ENCODE data around the gene PTGFRN.
"Not testable (repeated sequence)": the region's sequence is repeated elsewhere in the genome, so short reads cannot be mapped to it uniquely, and the experiment has no call there.

PTGFRN gene

DNA sequence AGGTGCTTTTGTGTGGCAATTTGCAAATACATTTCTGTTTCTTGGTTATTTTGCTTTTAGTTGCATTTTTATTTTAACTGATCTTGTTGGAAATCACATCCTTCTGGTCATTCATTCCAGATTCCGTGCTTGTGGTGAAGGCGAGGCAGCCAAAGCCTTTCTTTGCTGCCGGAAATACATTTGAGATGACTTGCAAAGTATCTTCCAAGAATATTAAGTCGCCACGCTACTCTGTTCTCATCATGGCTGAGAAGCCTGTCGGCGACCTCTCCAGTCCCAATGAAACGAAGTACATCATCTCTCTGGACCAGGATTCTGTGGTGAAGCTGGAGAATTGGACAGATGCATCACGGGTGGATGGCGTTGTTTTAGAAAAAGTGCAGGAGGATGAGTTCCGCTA is 57.1 kb downstream of the PTGFRN start:
- no peaks in the 10 kb centered on the region for H3K9me3 ChIP-seq (ENCODE audit: control insufficient read depth, low read length)
- H3K27ac ChIP-seq (ENCODE audit: insufficient read depth, low read depth, low read length, poor library complexity, severe bottlenecking): no peak overlapping the region
- 96 to 97% methylated on average over 11 of the region's 11 CpGs for WGBS, 2 experiments
- H3K4me1 ChIP-seq (ENCODE audit: control insufficient read depth, insufficient read depth, low read length): peaks cover 4% of the 10 kb centered on the region
- no peaks in the 10 kb centered on the region for H3K27me3 ChIP-seq (ENCODE audit: control insufficient read depth, insufficient read depth, low read length, poor library complexity, severe bottlenecking)
- peaks cover 4% of the 10 kb centered on the region for H3K36me3 ChIP-seq (ENCODE audit: control insufficient read depth, insufficient read depth, low read length)
- H3K4me3 ChIP-seq (ENCODE audit: insufficient read depth, low read depth, low read length): no peak overlapping the region

DNA sequence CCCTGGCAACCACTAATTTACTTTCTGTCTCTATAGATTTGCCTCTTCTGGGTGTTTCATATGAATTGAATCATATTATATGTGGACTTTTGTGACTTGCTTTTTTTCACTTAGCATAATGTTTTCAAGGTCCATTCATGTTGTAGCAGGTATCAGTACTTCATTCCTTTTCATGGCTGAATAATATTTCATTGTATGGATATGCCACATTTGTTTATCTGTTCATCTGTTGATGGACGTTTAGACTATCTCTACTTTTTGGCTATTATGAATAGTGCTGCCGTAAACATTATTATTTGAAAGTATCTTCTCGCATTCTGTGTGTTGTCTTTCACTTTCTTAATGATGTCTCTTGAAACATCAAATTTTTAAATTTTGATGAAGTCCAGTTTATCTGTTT is 59.0 kb downstream of the PTGFRN start:
- Histone ChIP-seq H3K4me1 (ENCODE audit: control insufficient read depth, insufficient read depth, low read length) (peaks cover 8% of the 10 kb centered on the region), H3K36me3 (ENCODE audit: control insufficient read depth, insufficient read depth, low read length) (peaks cover 4% of the 10 kb centered on the region), H3K4me3 (ENCODE audit: insufficient read depth, low read depth, low read length) (no peak overlapping the region), H3K27me3 (ENCODE audit: control insufficient read depth, insufficient read depth, low read length, poor library complexity, severe bottlenecking) (no peaks in the 10 kb centered on the region), H3K9me3 (ENCODE audit: control insufficient read depth, low read length) (no peaks in the 10 kb centered on the region), H3K27ac (ENCODE audit: insufficient read depth, low read depth, low read length, poor library complexity, severe bottlenecking) (no peak overlapping the region)
- WGBS, 2 experiments: 70 to 83% methylated on average over 1 to 3 of the region's 3 CpGs

GRCh38 chr1:116971258-116971860 is 61.6 kb downstream of the PTGFRN start:
- Histone ChIP-seq H3K27me3 (ENCODE audit: control insufficient read depth, insufficient read depth, low read length, poor library complexity, severe bottlenecking) (no peaks in the 10 kb centered on the region), H3K4me1 (ENCODE audit: control insufficient read depth, insufficient read depth, low read length) (peaks cover 8% of the 10 kb centered on the region), H3K9me3 (ENCODE audit: control insufficient read depth, low read length) (no peaks in the 10 kb centered on the region), H3K4me3 (ENCODE audit: insufficient read depth, low read depth, low read length) (no peak overlapping the region), H3K36me3 (ENCODE audit: control insufficient read depth, insufficient read depth, low read length) (peaks cover 7% of the 10 kb centered on the region), H3K27ac (ENCODE audit: insufficient read depth, low read depth, low read length, poor library complexity, severe bottlenecking) (no peak overlapping the region)
- 77 to 84% methylated on average over 4 of the region's 4 CpGs for WGBS, 2 experiments

DNA sequence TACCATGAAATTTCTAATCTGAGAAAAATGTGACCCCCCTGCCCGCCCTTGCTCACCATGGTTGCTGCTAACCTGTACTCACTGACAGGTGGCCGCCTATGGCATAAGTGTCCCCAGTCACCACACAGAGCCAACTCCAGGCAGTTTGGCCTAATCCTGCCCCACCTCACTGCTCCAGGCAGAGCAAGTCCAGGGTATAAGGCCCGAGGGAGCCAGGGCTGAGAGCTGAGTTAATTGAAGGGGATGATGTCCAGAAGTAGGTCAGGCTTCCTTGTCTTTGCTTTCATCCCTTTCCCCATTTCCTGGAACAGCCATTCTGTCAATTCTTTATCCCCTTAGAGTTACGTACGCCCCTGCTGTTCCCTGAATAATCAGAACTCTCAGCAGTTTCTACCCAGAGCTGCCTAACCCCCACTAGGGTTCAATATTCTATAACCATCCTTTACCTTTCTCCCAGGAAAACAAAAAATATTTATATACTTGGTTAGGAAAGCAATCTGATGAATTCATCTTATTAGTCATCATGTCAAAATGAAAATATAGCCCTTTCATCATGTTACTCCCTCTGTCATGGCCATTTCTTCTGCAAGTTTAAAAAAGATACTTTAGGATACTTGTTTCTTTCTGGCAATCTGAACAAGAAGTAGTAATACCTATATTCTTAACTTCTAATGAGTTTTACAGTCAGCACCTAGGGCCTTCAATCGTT is 62.4 kb downstream of the PTGFRN start:
- no peaks in the 10 kb centered on the region for H3K27me3 ChIP-seq (ENCODE audit: control insufficient read depth, insufficient read depth, low read length, poor library complexity, severe bottlenecking)
- WGBS, 2 experiments: 88 to 89% methylated on average over 6 of the region's 6 CpGs
- no peak overlapping the region for H3K27ac ChIP-seq (ENCODE audit: insufficient read depth, low read depth, low read length, poor library complexity, severe bottlenecking)
- no peaks in the 10 kb centered on the region for H3K9me3 ChIP-seq (ENCODE audit: control insufficient read depth, low read length)
- peaks cover 7% of the 10 kb centered on the region for H3K36me3 ChIP-seq (ENCODE audit: control insufficient read depth, insufficient read depth, low read length)
- no peak overlapping the region for H3K4me3 ChIP-seq (ENCODE audit: insufficient read depth, low read depth, low read length)
- H3K4me1 ChIP-seq (ENCODE audit: control insufficient read depth, insufficient read depth, low read length): peaks cover 8% of the 10 kb centered on the region

- 97 to 100% methylated on average over 2 of the region's 2 CpGs for WGBS, 2 experiments
- H3K27me3 ChIP-seq (ENCODE audit: control insufficient read depth, insufficient read depth, low read length, poor library complexity, severe bottlenecking): no peaks in the 10 kb centered on the region
Measured at GRCh38 chr1:116972674-116973030, 62.9 kb downstream of the PTGFRN start.

DNA sequence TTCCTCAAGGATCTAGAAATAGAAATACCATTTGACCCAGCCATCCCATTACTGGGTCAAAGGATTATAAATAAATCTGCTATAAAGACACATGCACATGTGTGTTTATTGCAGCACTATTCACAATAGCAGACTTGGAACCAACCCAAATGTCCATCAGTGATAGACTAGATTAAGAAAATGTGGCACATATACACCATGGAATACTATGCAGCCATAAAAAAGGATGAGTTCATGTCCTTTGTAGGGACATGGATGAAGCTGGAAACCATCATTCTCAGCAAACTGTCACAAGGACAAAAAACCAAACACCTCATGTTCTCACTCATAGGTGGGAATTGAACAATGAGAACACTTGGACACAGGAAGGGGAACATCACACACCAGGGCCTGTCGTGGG is 70.6 kb downstream of the PTGFRN start:
- not testable (repeated sequence) for H3K4me1 ChIP-seq (ENCODE audit: control insufficient read depth, insufficient read depth, low read length); H3K27ac ChIP-seq (ENCODE audit: insufficient read depth, low read depth, low read length, poor library complexity, severe bottlenecking); H3K4me3 ChIP-seq (ENCODE audit: insufficient read depth, low read depth, low read length); H3K27me3 ChIP-seq (ENCODE audit: control insufficient read depth, insufficient read depth, low read length, poor library complexity, severe bottlenecking); H3K9me3 ChIP-seq (ENCODE audit: control insufficient read depth, low read length); H3K36me3 ChIP-seq (ENCODE audit: control insufficient read depth, insufficient read depth, low read length)
- WGBS, 2 experiments: 70 to 100% methylated on average over 1 of the region's 1 CpG

More at GRCh38 chr1:116972674-116973030, 62.9 kb downstream of the PTGFRN start:
- peaks cover 7% of the 10 kb centered on the region for H3K36me3 ChIP-seq (ENCODE audit: control insufficient read depth, insufficient read depth, low read length)
- no peak overlapping the region for H3K27ac ChIP-seq (ENCODE audit: insufficient read depth, low read depth, low read length, poor library complexity, severe bottlenecking)
- H3K4me3 ChIP-seq (ENCODE audit: insufficient read depth, low read depth, low read length): no peak overlapping the region
- no peaks in the 10 kb centered on the region for H3K9me3 ChIP-seq (ENCODE audit: control insufficient read depth, low read length)
- H3K4me1 ChIP-seq (ENCODE audit: control insufficient read depth, insufficient read depth, low read length): peaks cover 8% of the 10 kb centered on the region

DNA sequence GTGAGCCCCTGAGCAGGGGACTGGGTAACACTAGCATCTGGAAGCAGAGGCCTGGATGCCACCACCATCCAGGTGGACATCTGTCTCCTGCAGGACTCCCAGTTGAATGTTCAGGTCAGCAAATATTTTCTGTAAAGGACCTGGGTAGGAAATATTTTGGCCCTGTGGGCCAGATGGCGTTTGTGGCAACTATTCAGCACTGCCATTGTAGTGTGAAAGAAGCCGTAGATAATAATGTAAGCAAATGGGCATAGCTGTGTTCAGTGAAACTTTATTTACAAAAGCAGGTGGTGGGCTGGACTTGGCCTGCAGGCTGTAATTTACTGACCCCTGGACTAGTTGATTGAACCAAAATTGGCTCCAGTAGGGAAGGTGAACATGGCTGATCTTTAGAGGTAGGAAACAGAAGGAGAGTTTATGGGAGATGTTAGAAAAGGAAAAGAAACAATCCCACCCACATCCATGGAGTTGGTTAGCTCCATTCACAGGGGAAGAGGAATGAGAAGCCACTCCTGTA is 71.9 kb downstream of the PTGFRN start:
- Histone ChIP-seq H3K4me1 (ENCODE audit: control insufficient read depth, insufficient read depth, low read length) (no peaks in the 10 kb centered on the region), H3K27me3 (ENCODE audit: control insufficient read depth, insufficient read depth, low read length, poor library complexity, severe bottlenecking) (no peaks in the 10 kb centered on the region), H3K27ac (ENCODE audit: insufficient read depth, low read depth, low read length, poor library complexity, severe bottlenecking) (no peak overlapping the region), H3K9me3 (ENCODE audit: control insufficient read depth, low read length) (no peaks in the 10 kb centered on the region), H3K36me3 (ENCODE audit: control insufficient read depth, insufficient read depth, low read length) (no peaks in the 10 kb centered on the region), H3K4me3 (ENCODE audit: insufficient read depth, low read depth, low read length) (no peak overlapping the region)
- WGBS, 2 experiments: 94 to 97% methylated on average over 2 of the region's 2 CpGs

DNA sequence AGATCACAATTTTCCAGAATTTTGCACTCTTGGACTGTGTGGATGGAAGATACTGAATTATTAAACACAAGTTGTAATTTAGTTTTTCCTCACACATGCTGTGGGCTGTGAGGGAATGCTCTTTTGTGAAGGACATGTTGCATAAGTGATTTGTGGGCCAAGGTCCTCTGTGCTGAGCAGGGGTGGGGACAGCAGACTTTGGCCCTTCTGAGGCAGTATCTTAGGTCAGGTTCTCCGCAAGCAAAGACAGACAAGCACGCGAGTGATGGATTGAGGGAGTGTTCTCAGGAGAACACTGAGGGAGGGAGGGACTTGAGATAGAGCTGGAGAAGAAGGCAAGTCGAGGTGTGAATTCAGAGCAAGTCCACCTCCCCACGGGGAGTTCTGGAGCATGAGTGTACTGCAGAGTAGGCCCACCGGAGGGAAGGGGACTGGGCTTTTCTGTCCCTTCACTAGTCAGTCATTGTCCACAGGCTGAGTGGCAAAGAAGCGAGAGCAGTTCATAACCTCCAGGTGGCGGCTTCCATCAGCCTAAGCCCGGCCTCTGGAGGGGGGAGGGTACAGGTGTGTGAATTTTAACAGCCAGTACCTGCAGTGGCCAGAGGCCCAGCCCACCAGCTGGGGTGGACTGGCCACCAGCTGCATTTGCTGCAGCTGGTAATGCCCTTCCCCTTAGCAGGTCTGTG is 72.7 kb downstream of the PTGFRN start:
- Histone ChIP-seq H3K4me1 (ENCODE audit: control insufficient read depth, insufficient read depth, low read length) (no peaks in the 10 kb centered on the region), H3K27ac (ENCODE audit: insufficient read depth, low read depth, low read length, poor library complexity, severe bottlenecking) (no peak overlapping the region), H3K27me3 (ENCODE audit: control insufficient read depth, insufficient read depth, low read length, poor library complexity, severe bottlenecking) (no peaks in the 10 kb centered on the region), H3K4me3 (ENCODE audit: insufficient read depth, low read depth, low read length) (no peak overlapping the region), H3K9me3 (ENCODE audit: control insufficient read depth, low read length) (no peaks in the 10 kb centered on the region), H3K36me3 (ENCODE audit: control insufficient read depth, insufficient read depth, low read length) (no peaks in the 10 kb centered on the region)
- whole genome bisulfite sequencing, 2 experiments: 90 to 94% methylated on average over 9 of the region's 9 CpGs

DNA sequence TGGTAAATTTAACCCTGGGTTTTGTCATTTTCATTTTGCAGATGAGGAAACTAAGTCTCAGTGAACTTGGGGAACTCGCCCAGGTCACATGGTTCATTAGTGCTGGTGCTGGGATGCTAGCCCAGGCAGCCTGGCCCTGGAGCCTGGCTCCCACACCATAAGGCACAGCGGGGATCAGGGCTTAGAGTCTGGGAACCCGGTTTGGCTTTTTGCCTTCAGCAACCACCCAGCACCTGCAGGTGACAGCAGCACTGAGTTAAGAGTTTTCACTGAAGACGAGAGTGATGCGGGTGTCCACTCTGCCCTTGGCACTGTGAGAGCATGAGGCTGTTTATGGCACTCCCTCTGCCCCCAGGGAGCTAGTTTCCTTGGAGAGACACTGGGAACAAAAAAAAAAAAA is 73.4 kb downstream of the PTGFRN start:
- H3K4me1 ChIP-seq (ENCODE audit: control insufficient read depth, insufficient read depth, low read length): no peaks in the 10 kb centered on the region
- H3K9me3 ChIP-seq (ENCODE audit: control insufficient read depth, low read length): no peaks in the 10 kb centered on the region
- H3K36me3 ChIP-seq (ENCODE audit: control insufficient read depth, insufficient read depth, low read length): no peaks in the 10 kb centered on the region
- 89 to 92% methylated on average over 5 of the region's 5 CpGs for WGBS, 2 experiments
- no peak overlapping the region for H3K4me3 ChIP-seq (ENCODE audit: insufficient read depth, low read depth, low read length)
- no peaks in the 10 kb centered on the region for H3K27me3 ChIP-seq (ENCODE audit: control insufficient read depth, insufficient read depth, low read length, poor library complexity, severe bottlenecking)
- no peak overlapping the region for H3K27ac ChIP-seq (ENCODE audit: insufficient read depth, low read depth, low read length, poor library complexity, severe bottlenecking)

DNA sequence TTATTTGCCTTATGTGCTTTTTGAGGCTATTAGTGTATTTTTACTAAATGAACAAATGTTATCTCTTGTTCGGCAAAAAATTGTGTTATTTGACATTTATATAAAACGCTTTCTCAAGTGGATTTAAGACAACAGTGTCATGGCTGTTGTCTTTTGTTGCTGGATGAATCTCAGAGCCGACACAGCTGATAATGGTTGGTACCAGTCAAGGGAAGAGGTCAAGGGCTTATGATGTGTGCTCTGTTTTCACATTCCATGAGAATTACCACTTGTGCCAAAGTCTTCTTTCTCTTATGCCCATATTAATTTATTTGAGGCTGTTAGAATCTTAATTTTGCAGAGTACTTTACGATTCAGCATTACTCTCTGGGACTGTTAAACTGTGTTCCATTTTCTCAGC is 74.0 kb downstream of the PTGFRN start:
- no peaks in the 10 kb centered on the region for H3K27me3 ChIP-seq (ENCODE audit: control insufficient read depth, insufficient read depth, low read length, poor library complexity, severe bottlenecking)
- no peak overlapping the region for H3K4me3 ChIP-seq (ENCODE audit: insufficient read depth, low read depth, low read length)
- no peaks in the 10 kb centered on the region for H3K9me3 ChIP-seq (ENCODE audit: control insufficient read depth, low read length)
- 95 to 96% methylated on average over 4 of the region's 4 CpGs for WGBS, 2 experiments
- H3K36me3 ChIP-seq (ENCODE audit: control insufficient read depth, insufficient read depth, low read length): no peaks in the 10 kb centered on the region
- no peak overlapping the region for H3K27ac ChIP-seq (ENCODE audit: insufficient read depth, low read depth, low read length, poor library complexity, severe bottlenecking)
- H3K4me1 ChIP-seq (ENCODE audit: control insufficient read depth, insufficient read depth, low read length): no peaks in the 10 kb centered on the region

Data from ectodermal cell (in vitro differentiated cells).